Activated CD8-positive, alpha-beta memory T cell treated with anti-CD3 and anti-CD28 coated beads, Interleukin-2, amount 50 U/mL, for 1 hour (primary cell): ENCODE measurements around the gene SHBG.

Source experiments
- DNase-seq: peaks from one replicate; pipeline ENCODE4 v3.0.0-alpha.2; 2020; ENCODE audit errors: extremely low read depth

Gene SHBG

GRCh38 chr17:7647018-7647417 is 17.1 kb downstream of the SHBG start:
- no peak for DNase-seq

- peak; percentile 78 for DNase-seq
Measured at GRCh38 chr17:7650509-7651096, 20.7 kb downstream of the SHBG start, which contains the start of gene ATP1B2. TSS of gene ATP1B2 (plus strand) at chr17:7650926. CDS start at chr17:7651519, 593 bp downstream.

GRCh38 chr17:7651097-7651664 is 21.2 kb downstream of the SHBG start:
- no peak for DNase-seq

- no peak for DNase-seq
Measured at GRCh38 chr17:7651665-7652387, 21.9 kb downstream of the SHBG start.

DNA sequence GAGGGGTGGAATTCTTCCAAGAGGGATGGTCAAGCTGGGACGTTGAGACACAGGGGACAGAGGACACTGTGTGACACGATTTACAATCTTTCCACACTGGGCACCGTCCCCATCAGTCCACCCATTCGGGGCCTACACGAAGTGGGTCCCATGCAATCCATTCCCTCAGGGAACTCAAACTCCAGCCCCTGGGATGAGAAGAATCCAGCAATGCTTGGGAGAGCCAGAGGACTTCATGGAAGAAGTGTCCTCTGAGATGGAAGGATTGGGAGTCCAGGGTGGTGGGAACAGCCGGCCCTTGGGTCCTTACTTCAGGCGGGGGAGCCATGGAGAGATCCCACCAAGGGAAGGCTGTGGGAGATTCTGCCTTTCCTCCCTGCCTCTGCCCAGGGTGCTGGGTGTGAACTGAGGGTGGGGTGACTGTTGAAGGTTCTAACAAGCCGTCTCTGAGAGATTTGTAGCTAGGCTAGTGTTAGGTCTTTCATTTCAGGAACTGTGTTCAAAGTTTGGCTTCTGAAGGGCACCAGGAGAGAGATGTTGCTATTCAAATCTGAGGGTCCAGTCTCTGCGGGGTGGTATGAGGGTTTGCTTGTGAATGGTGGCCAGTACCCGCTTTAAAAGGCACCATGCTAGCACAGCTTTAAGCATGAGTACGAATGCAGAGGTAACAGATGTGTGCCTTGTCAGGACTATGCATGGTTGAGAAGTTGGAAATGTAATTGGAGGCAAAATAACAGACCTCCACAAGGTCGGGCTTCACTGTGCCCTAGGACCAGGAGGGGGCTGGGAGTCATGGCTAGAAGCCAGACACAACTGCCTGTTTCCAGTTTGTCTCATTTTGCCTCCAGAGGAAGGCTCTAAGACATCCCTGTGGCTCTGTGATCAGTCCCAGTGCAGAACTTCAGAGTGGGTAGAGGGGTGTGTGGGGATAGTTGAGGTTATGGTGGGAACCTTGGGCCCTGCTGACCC is 22.7 kb downstream of the SHBG start:
- no peak for DNase-seq

GRCh38 chr17:7654832-7655540 is 25.1 kb downstream of the SHBG start:
- DNase-seq, result no peak

DNA sequence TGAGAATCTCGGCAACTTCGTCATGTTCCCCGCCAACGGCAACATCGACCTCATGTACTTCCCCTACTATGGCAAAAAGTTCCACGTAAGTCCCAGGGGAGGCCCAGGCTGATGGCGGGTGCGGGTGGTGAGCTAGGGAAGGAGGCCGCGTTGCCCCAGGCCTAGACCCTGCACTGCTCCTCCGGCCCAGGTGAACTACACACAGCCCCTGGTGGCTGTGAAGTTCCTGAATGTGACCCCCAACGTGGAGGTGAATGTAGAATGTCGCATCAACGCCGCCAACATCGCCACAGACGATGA is 25.6 kb downstream of the SHBG start:
- DNase-seq, result no peak

DNA sequence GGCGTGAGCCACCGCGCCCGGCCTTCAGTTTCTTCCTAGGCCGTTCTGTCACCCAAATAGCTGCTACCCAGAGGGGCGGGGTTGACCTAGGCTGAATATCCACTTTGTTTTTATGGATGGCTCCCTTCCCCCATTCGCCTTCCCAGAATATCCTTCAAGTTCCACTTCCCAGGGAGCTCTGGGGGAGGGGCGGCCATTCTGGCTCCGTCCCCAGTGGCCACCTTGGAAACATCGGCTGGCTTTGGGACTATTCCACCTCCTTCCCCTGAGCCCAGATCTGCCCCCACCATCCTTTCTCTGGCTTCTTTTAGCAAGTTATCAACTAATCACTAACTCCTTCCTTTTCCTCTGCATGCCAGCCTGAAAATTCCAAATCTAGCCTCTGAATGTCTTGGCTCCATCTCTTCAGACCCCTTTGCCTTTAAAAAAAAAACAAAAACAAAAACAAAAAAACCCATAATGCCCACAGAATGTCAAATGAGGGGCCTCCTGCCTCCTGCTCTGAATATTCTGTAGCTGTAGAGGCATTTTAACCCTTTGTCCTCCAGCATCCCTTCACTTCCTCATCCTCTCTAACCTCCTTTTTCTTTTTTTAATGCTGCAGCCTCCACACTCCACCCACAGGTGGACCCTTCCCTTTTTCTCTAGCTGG is 27.1 kb downstream of the SHBG start:
- no peak for DNase-seq

DNA sequence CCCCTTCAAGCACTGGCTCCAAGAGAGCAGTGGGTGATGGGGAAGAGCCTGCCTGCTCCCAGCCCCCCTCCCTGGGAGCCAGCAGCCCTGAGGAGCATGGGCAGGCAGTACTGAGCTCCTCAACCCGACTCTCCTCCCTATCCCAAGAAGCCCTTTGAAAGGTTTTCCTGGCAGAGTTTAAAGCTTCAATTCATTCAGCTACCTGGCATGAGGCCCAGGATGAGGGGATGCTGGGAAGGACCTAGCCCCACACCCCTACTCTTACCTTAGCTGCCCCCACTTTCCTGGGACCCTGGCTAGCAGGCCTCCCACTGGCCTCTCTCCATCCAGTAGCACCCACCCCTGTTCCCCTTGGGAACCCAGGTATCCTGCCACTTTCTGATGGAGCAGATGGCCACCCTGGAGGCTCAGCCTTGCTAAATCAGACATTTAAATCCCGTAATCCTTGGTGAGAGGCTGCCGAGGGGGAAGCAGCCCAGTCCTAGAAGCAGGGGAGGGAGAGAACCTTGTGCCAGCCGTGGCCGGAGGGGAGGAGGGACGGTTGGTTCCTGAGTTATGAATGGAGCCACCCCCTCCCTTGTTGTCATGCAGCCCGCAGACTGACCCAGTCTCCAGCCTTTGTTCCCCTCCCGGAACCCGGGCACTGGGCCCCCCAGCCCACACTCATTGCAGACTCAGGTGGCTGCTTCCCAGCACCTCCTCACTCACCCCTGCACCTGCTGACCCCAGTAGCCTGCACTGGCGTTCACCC is 37.9 kb downstream of the SHBG start:
- no peak for DNase-seq

DNA sequence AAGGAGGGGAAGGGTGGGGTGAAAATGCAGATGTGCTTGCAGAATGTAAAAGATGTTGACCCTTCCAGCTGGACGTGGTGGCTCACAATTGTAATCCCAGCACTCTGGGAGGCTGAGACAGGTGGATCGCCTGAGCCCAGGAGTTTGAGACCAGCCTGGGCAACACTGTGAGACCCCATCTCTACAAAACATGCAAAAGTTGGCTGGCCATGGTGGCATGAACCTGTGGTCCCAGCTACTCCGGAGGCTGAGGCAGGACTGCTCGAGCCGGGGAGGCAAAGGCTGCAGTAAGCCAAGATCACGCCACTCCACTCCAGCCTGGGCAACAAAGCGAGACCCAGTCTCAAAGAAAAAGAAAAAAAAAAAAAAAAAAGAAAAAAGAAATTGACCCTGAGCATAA is 38.5 kb downstream of the SHBG start:
- no peak for DNase-seq

DNA sequence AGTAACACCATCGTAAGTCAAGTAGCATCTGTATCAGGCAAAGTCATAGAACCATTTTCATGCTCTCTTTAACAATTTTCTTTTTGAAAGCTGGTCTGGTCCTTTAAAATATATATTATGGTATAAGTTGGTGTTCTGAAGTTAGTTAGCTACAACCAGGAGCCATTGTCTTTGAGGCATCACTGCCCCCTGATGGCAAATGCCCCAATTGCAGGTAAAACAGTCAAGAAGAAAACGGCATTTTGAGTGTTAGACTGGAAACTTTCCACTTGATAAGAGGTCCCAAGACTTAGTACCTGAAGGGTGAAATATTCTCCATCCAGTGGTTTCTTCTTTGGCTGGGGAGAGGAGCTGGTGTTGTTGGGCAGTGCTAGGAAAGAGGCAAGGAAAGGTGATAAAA is 43.3 kb downstream of the SHBG start:
- no peak for DNase-seq

DNA sequence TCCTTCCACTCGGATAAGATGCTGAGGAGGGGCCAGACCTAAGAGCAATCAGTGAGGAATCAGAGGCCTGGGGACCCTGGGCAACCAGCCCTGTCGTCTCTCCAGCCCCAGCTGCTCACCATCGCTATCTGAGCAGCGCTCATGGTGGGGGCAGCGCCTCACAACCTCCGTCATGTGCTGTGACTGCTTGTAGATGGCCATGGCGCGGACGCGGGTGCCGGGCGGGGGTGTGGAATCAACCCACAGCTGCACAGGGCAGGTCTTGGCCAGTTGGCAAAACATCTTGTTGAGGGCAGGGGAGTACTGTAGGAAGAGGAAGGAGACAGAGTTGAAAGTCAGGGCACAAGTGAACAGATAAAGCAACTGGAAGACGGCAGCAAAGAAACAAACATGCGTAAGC is 45.0 kb downstream of the SHBG start:
- no peak for DNase-seq

GRCh38 chr17:7676533-7676932 is 46.6 kb downstream of the SHBG start:
- DNase-seq, result no peak

DNA sequence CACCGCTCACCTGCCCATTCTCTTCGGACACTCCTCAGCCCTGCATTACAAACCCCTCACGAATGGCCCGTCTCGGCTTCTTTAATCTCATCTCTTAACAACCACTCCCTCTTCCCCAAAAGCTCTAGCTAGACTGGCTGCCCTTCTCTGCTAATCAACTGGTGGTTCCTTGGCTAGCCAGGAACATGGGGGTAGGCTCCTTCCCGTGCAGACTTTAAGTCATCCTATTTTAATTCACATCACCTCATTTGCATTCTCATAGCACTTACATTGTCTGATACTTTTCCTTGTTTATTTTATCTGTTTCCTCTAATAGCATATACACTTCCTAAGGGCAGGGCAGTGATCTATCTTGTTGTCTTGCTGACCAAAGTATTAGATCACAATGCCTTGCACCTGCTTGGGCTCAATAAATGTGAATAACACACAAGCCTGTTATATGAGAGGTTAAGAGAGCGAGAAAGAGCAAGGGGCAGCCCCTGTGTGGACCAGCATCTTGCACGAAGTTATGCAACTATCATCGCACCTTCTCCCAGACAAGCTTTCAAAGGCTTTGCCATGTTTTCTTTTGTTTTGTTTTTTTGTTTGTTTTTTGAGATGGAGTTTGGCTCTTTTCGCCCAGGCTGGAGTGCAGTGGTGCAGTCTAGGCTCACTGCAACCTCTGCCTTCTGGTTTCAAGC is 47.6 kb downstream of the SHBG start:
- no peak for DNase-seq
